GM23338 (cell line): ENCODE measurements around the gene REPS1. TPM values are rescaled to one million over a fixed set of nuclear protein-coding genes. Genes with fewer than 3 reads are reported as not detected.
A peak's percentile ranks its signal among the peaks of the same experiment; 100 is the strongest.

Experiments
- ATAC-seq: fragments of 200-7000 bp; cut with Tn5 transposase; 3 replicates; pipeline ENCODE4 v1.9.1; 2020
- DNase-seq: peaks from one replicate; pipeline ENCODE4 v3.0.0-alpha.2; 2015; ENCODE audit warnings: low spot score
- H2AFZ ChIP-seq: fragments of 200-600 bp; sonication (generic); 2 replicates; pipeline ENCODE4 v1.8.0; 2016; ENCODE audit warnings: antibody characterized with exemption, mild to moderate bottlenecking, moderate library complexity
- H3F3A ChIP-seq: fragments of 200-600 bp; sonication (generic); replicated peaks from 2 replicates; pipeline ENCODE4 v1.8.0; 2017; ENCODE audit warnings: antibody characterized with exemption, mixed run types, low read depth
- H3K27ac ChIP-seq: fragments of 200-600 bp; sonication (generic); 2 replicates; pipeline ENCODE4 v1.6.1; 2016; ENCODE audit warnings: low read depth
- H3K27me3 ChIP-seq: fragments of 200-600 bp; sonication (generic); 2 replicates; pipeline ENCODE4 v1.8.0; 2016; ENCODE audit warnings: mild to moderate bottlenecking, mixed run types, moderate library complexity; ENCODE audit not compliant: insufficient read depth
- H3K36me3 ChIP-seq: fragments of 200-600 bp; sonication (generic); 2 replicates; pipeline ENCODE4 v1.8.0; 2016; ENCODE audit warnings: mild to moderate bottlenecking; ENCODE audit not compliant: insufficient read depth
- H3K4me1 ChIP-seq: fragments of 200-600 bp; sonication (generic); 2 replicates; pipeline ENCODE4 v1.8.0; 2016; ENCODE audit warnings: mild to moderate bottlenecking, moderate library complexity; ENCODE audit not compliant: insufficient read depth
- H3K4me2 ChIP-seq: fragments of 200-600 bp; sonication (generic); 2 replicates; pipeline ENCODE4 v1.7.1; 2017; ENCODE audit warnings: mixed run types
- H3K4me3 ChIP-seq: fragments of 200-600 bp; sonication (generic); 2 replicates; pipeline ENCODE4 v1.6.1; 2016; ENCODE audit warnings: mixed run types
- H3K79me2 ChIP-seq: fragments of 200-600 bp; sonication (generic); replicated peaks from 2 replicates; pipeline ENCODE4 v1.8.0; 2017; ENCODE audit warnings: mild to moderate bottlenecking; ENCODE audit not compliant: insufficient read depth
- H3K9me2 ChIP-seq: fragments of 200-600 bp; sonication (generic); 2 replicates; pipeline ENCODE4 v1.8.0; 2017; ENCODE audit not compliant: insufficient read depth
- H4K20me1 ChIP-seq: fragments of 200-600 bp; sonication (generic); replicated peaks from 2 replicates; pipeline ENCODE4 v1.8.0; 2017; ENCODE audit warnings: mild to moderate bottlenecking; ENCODE audit not compliant: insufficient read depth
- H3K27ac Mint-ChIP-seq: 2 replicates; pipeline ENCODE4 v1.8.0; 2020; ENCODE audit warnings: inconsistent platforms, mild to moderate bottlenecking, moderate library complexity, mixed read lengths
- H3K27me3 Mint-ChIP-seq: 3 replicates; pipeline ENCODE4 v1.8.0; 2022; ENCODE audit warnings: low read depth, mild to moderate bottlenecking, moderate library complexity, mixed read lengths, inconsistent platforms; ENCODE audit not compliant: insufficient read depth, poor library complexity
- H3K36me3 Mint-ChIP-seq: 3 replicates; pipeline ENCODE4 v1.8.0; 2021; ENCODE audit warnings: low read depth, mild to moderate bottlenecking, inconsistent platforms, moderate library complexity, mixed read lengths
- H3K4me1 Mint-ChIP-seq: 3 replicates; pipeline ENCODE4 v1.8.0; 2020; ENCODE audit warnings: mild to moderate bottlenecking, inconsistent platforms, mixed read lengths
- H3K4me3 Mint-ChIP-seq: 3 replicates; pipeline ENCODE4 v1.8.0; 2021; ENCODE audit warnings: moderate library complexity, mild to moderate bottlenecking, inconsistent platforms, mixed read lengths
- H3K9me3 Mint-ChIP-seq: 3 replicates; pipeline ENCODE4 v1.8.0; 2020; ENCODE audit warnings: moderate library complexity, mild to moderate bottlenecking, inconsistent platforms, mixed read lengths
- CREB1 ChIP-seq: fragments of 250-450 bp; sonication (Bioruptor Pico); IDR thresholded peaks from 2 replicates; pipeline ENCODE4 v1.5.0; 2020; ENCODE audit warnings: low read depth, mild to moderate bottlenecking, moderate library complexity
- ETS1 ChIP-seq: IDR thresholded peaks from 2 replicates; pipeline ENCODE4 v1.6.1; 2016; ENCODE audit warnings: antibody characterized with exemption
- REST ChIP-seq: IDR thresholded peaks from one replicate; pipeline ENCODE4 v1.6.1; 2018; ENCODE audit warnings: antibody characterized with exemption; ENCODE audit not compliant: unreplicated experiment
- STAT1 ChIP-seq: IDR thresholded peaks from one replicate; pipeline ENCODE4 v1.6.1; 2016; ENCODE audit warnings: antibody characterized with exemption; ENCODE audit not compliant: unreplicated experiment
- ZNF331 ChIP-seq: fragments of 250-450 bp; sonication (Bioruptor Pico); IDR thresholded peaks from 2 replicates; pipeline ENCODE4 v1.5.0; 2020; ENCODE audit warnings: low read depth, mild to moderate bottlenecking, moderate library complexity
- ZNF462 ChIP-seq: fragments of 250-450 bp; sonication (Bioruptor Pico); IDR thresholded peaks from 2 replicates; pipeline ENCODE4 v1.5.0; 2020; ENCODE audit warnings: mild to moderate bottlenecking, moderate library complexity
- polyA plus RNA-seq: library from polyadenylated mRNA; unstranded; fragments of >200 nt; fragmentation: Nextera tagmentation; extraction: Ambion mirVana; gene quantifications from 2 replicates; pipeline ENCODE4 v1.2.1, GENCODE V29; 2016
- total RNA-seq: library from RNA; depleted of rRNA; stranded (reverse); fragments of >200 nt; shearing (Covaris generic); gene quantifications from 2 replicates; pipeline ENCODE4 v1.2.3, GENCODE V29; 2014

Gene REPS1
- total and polyA plus RNA-seq, 2 experiments from 2014 or later, result 46.0 to 65.7 TPM

GRCh38 chr6:138956244-138956924, 31.7 kb downstream of the REPS1 start:
- Mint-ChIP-seq H3K4me3 (no peak overlapping the region), H3K27me3 (no peaks in the 10 kb centered on the region), H3K4me1 (peaks cover 43% of the 10 kb centered on the region), H3K27ac (no peak overlapping the region), H3K9me3 (no peaks in the 10 kb centered on the region), H3K36me3 (peaks cover 6% of the 10 kb centered on the region; the same call in 2 of the 3 replicates)
- DNase-seq, result no peak
- Histone ChIP-seq H3K79me2 (peaks cover 100% of the 10 kb centered on the region), H3K4me3 (no peak overlapping the region), H4K20me1 (peaks cover 6% of the 10 kb centered on the region; the same call in 1 of the 2 replicates), H3K36me3 (no peaks in the 10 kb centered on the region), H3K27ac (0 out of 2 replicates have a peak overlapping the region, but pooled peaks have one; percentile 9), H3F3A (no peaks in the 10 kb centered on the region), H3K27me3 (no peaks in the 10 kb centered on the region), H2AFZ (no peak overlapping the region), H3K4me2 (no peak overlapping the region), H3K4me1 (peaks cover 16% of the 10 kb centered on the region), H3K9me2 (no peaks in the 10 kb centered on the region)
- peak; percentile 75 for ATAC-seq
- TF ChIP-seq ETS1 (no peak), REST (no peak), ZNF462 (CRISPR knock-in tag) (no peak), CREB1 (CRISPR knock-in tag) (no peak), STAT1 (no peak), ZNF331 (CRISPR knock-in tag) (no peak)
